Stimulated activated CD8-positive, alpha-beta memory T cell treated with anti-CD3 and anti-CD28 coated beads, Interleukin-7, amount 100 ng/mL, for 24 hours (primary cell): ENCODE data around the gene DNAAF9.

ENCODE experiments used
- DNase-seq: peaks from one replicate; pipeline ENCODE4 v3.0.0-alpha.2; 2020; ENCODE audit warnings: low read depth

DNAAF9 gene

GRCh38 chr20:3410464-3410863, 3.0 kb upstream of the DNAAF9 start:
- no peak for DNase-seq

- DNase-seq: no peak
These were observed 1.9 kb upstream of the DNAAF9 start for GRCh38 chr20:3409417-3409816.

GRCh38 chr20:3407771-3408637, 535 bp upstream of the DNAAF9 start:
- DNase-seq: peak; percentile 33

- no peak for DNase-seq
These were observed 909 bp downstream of the DNAAF9 start for GRCh38 chr20:3406481-3407039.

GRCh38 chr20:3405696-3406358, 1.6 kb downstream of the DNAAF9 start:
- DNase-seq: no peak

GRCh38 chr20:3405139-3405538, 2.3 kb downstream of the DNAAF9 start:
- DNase-seq: no peak

GRCh38 chr20:3404402-3404801, 3.1 kb downstream of the DNAAF9 start:
- no peak for DNase-seq

GRCh38 chr20:3403741-3404140, 3.7 kb downstream of the DNAAF9 start:
- no peak for DNase-seq

- DNase-seq: no peak
These were observed 5.0 kb downstream of the DNAAF9 start for GRCh38 chr20:3402453-3402852.

GRCh38 chr20:3400260-3401155, 7.0 kb downstream of the DNAAF9 start:
- DNase-seq: no peak

GRCh38 chr20:3398681-3399252, 8.7 kb downstream of the DNAAF9 start:
- DNase-seq: no peak

- DNase-seq: no peak
These were observed 11.0 kb downstream of the DNAAF9 start for GRCh38 chr20:3396492-3396891.

GRCh38 chr20:3392756-3393155, 14.7 kb downstream of the DNAAF9 start:
- DNase-seq: no peak

- DNase-seq: no peak
These were observed 16.6 kb downstream of the DNAAF9 start for GRCh38 chr20:3390759-3391425.

- DNase-seq: no peak
These were observed 23.5 kb downstream of the DNAAF9 start for GRCh38 chr20:3383878-3384495.

- no peak for DNase-seq
These were observed 24.6 kb downstream of the DNAAF9 start for GRCh38 chr20:3382836-3383235.

- no peak for DNase-seq
These were observed 27.0 kb downstream of the DNAAF9 start for GRCh38 chr20:3380228-3381070.

GRCh38 chr20:3378138-3378537, 29.3 kb downstream of the DNAAF9 start:
- DNase-seq: no peak

GRCh38 chr20:3377644-3378043, 29.8 kb downstream of the DNAAF9 start:
- DNase-seq: no peak

- DNase-seq: no peak
These were observed 33.2 kb downstream of the DNAAF9 start for GRCh38 chr20:3374296-3374695.
